Endothelial cell of umbilical vein (primary cell): Measurements from ENCODE around the gene RIPK4. TPM values are rescaled to one million over a fixed set of nuclear protein-coding genes. Genes with fewer than 3 reads are reported as not detected.

Source experiments
- BruUV-seq: library from RNA; stranded (reverse); fragments of 400-500 nt; replicated peaks from 2 replicates; lab custom pipeline; 2021; lab: Mats Ljungman, UMichigan
- CTCF ChIA-PET: fragments of 300-600, 350-600 bp; sonication (Branson Sonifier 250); formaldehyde crosslinking; loops from one replicate; lab custom pipeline; 2021; ENCODE audit warnings: antibody characterized with exemption, inconsistent platforms; lab: Charles Lee
- POLR2A ChIA-PET: fragments of 300-600, 350-600 bp; sonication (Branson Sonifier 250); formaldehyde crosslinking; loops from one replicate; lab custom pipeline; 2021; ENCODE audit warnings: antibody characterized with exemption, inconsistent platforms; lab: Charles Lee
- DNase-seq: peaks from one replicate; pipeline ENCODE4 v3.0.0-alpha.2; 2011; ENCODE audit warnings: low read depth, low spot score
- FAIRE-seq: peaks from 2 replicates; lab custom pipeline; 2011; peaks lifted over from hg19 to GRCh38; lab: Jason Lieb, UNC
- H2AFZ ChIP-seq: 2 replicates; pipeline ENCODE4 v1.6.0; 2012; ENCODE audit warnings: low read depth, low read length, control low read depth, inconsistent platforms
- H3K27ac ChIP-seq: 2 replicates; pipeline ENCODE4 v1.5.1; 2011; ENCODE audit warnings: low read depth, mild to moderate bottlenecking, control low read depth, low read length, moderate library complexity; ENCODE audit not compliant: insufficient read depth
- H3K27me3 ChIP-seq, 2 experiments: 2 replicates each; pipeline versions ENCODE4 v1.6.0 to v1.6.1; 2011; ENCODE audit warnings: low read length in 2 of 2, mixed read lengths in 1 of 2; ENCODE audit not compliant: control insufficient read depth in 2 of 2, insufficient read depth in 2 of 2
- H3K36me3 ChIP-seq, 2 experiments: 2 replicates in 1 of 2; 3 replicates in 1 of 2; pipeline ENCODE4 v1.5.1; 2011; ENCODE audit warnings: low read length in 2 of 2, mild to moderate bottlenecking in 1 of 2, moderate library complexity in 1 of 2; ENCODE audit not compliant: control insufficient read depth in 2 of 2, insufficient read depth in 2 of 2; ENCODE audit errors: extremely low read depth in 1 of 2
- H3K4me1 ChIP-seq: 3 replicates; pipeline ENCODE4 v1.5.1; 2011; ENCODE audit warnings: mild to moderate bottlenecking, low read length; ENCODE audit not compliant: control insufficient read depth, insufficient read depth; ENCODE audit errors: extremely low read depth
- H3K4me2 ChIP-seq: 2 replicates; pipeline ENCODE4 v1.6.1; 2011; ENCODE audit warnings: low read length, control low read depth, mixed read lengths; ENCODE audit not compliant: insufficient read depth
- H3K4me3 ChIP-seq, 3 experiments: fragments of 200-600 bp in 1 of 3; sonication (generic), shearing (Covaris generic) in 1 of 3; replicated peaks in 1 of 3; 2 replicates each; pipeline ENCODE4 v1.5.1; 2011 to 2016; ENCODE audit warnings: control low read depth in 3 of 3, low read length in 3 of 3, mild to moderate bottlenecking in 2 of 3, inconsistent platforms in 1 of 3, low read depth in 1 of 3, moderate library complexity in 1 of 3; ENCODE audit not compliant: insufficient read depth in 1 of 3
- H3K79me2 ChIP-seq: 2 replicates; pipeline ENCODE4 v1.6.0; 2012; ENCODE audit warnings: low read length, inconsistent platforms; ENCODE audit not compliant: control insufficient read depth, insufficient read depth
- H3K9ac ChIP-seq: replicated peaks from 2 replicates; pipeline ENCODE3; 2011; ENCODE audit warnings: low read length, control low read depth; ENCODE audit not compliant: insufficient read depth; ENCODE audit errors: extremely low read depth
- H3K9me1 ChIP-seq: replicated peaks from 3 replicates; pipeline ENCODE4 v1.6.0; 2011; ENCODE audit warnings: mild to moderate bottlenecking, low read length; ENCODE audit not compliant: control insufficient read depth, insufficient read depth; ENCODE audit errors: extremely low read depth
- H3K9me3 ChIP-seq: replicated peaks from 2 replicates; pipeline ENCODE4 v1.5.1; 2012; ENCODE audit warnings: low read length, inconsistent platforms; ENCODE audit not compliant: control insufficient read depth, insufficient read depth
- H4K20me1 ChIP-seq: replicated peaks from 2 replicates; pipeline ENCODE3; 2011; ENCODE audit warnings: mild to moderate bottlenecking, low read length; ENCODE audit not compliant: control insufficient read depth, insufficient read depth; ENCODE audit errors: extremely low read depth
- EZH2 ChIP-seq: IDR thresholded peaks from 2 replicates; pipeline ENCODE4 v1.6.1; 2012; ENCODE audit warnings: borderline replicate concordance, low read depth, mild to moderate bottlenecking, moderate library complexity, low read length, inconsistent platforms; ENCODE audit not compliant: severe bottlenecking
- FOS ChIP-seq: IDR thresholded peaks from 2 replicates; pipeline ENCODE4 v1.6.1; 2011; ENCODE audit warnings: mild to moderate bottlenecking, low read length, moderate library complexity, borderline replicate concordance; ENCODE audit not compliant: insufficient read depth
- GATA2 ChIP-seq: IDR thresholded peaks from 2 replicates; pipeline ENCODE4 v1.7.0; 2011; ENCODE audit warnings: low read depth, mild to moderate bottlenecking, moderate library complexity, mixed read lengths, low read length; ENCODE audit not compliant: insufficient read length, insufficient read depth
- JUN ChIP-seq: IDR thresholded peaks from 2 replicates; pipeline ENCODE4 v1.6.1; 2011; ENCODE audit warnings: borderline replicate concordance, low read depth; ENCODE audit not compliant: insufficient read length, insufficient read depth
- MYC ChIP-seq: IDR thresholded peaks from one replicate; pipeline ENCODE4 v1.6.1; 2011; ENCODE audit warnings: mild to moderate bottlenecking, low read depth, low read length
- POLR2A ChIP-seq: IDR thresholded peaks from 2 replicates; pipeline ENCODE4 v1.6.1; 2012; ENCODE audit warnings: low read depth, mild to moderate bottlenecking, control low read depth, low read length
- POLR2AphosphoS5 ChIP-seq: IDR thresholded peaks from 2 replicates; pipeline ENCODE4 v1.6.1; 2012; ENCODE audit warnings: low read depth, mild to moderate bottlenecking, control low read depth, low read length, moderate library complexity; ENCODE audit not compliant: insufficient read depth
- dilution Hi-C: fragments of 300-500 bp; cut with MboI; formaldehyde crosslinking; loops from one replicate; pipeline ENCODE4 v1.15.0; 2019; ENCODE audit warnings: low sequenced_read_pairs; ENCODE audit not compliant: extremely low pct_ligation_motif_present
- intact Hi-C: fragments of 100-400 bp; cut with micrococcal nuclease; formaldehyde crosslinking; loops from one replicate; pipeline ENCODE4 v1.10.0; 2022
- polyA plus RNA-seq, 4 experiments: library from polyadenylated mRNA; depleted of rRNA in 3 of 4; stranded (reverse) in 3 of 4; unstranded in 1 of 4; fragments of >200 nt; gene quantifications; 2 replicates each; pipeline versions ENCODE4 v1.2.1 to v1.2.3, GENCODE V29; 2011 to 2012; ENCODE audit warnings: missing spikeins in 1 of 4
- total RNA-seq: library from RNA; stranded (reverse); gene quantifications from 2 replicates; pipeline ENCODE4 v1.2.3, GENCODE V29; 2021
- TF ChIP-seq, protein P1 (sequence below): IDR thresholded peaks from 2 replicates; pipeline ENCODE4 v1.6.1; 2011; ENCODE audit not compliant: insufficient read depth, insufficient read length

Gene RIPK4
- total and polyA plus RNA-seq, 2 donors (not counting 3 experiments of a cell fraction or from before 2014, with no cell fraction given) = not detected

DNA sequence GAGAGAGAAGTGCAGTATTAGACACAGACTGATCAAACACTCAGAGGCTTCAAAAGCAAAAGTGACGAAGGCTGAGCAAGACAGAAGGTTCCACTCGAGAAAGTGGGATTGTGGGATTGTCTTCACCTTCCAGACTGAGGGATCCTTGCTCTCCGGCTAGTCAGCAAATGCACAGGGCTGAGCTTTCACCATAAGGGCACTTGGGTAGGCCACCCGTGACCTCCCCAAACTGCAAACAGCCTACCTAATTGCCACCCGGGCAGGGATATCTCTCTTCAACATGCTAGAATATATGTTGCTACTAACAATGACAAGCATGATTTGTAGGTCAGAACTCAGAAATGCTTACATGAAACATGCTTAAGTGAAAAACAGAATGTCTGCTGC lies 35.3 kb upstream of the RIPK4 start:
- Histone ChIP-seq H4K20me1 (no peaks in the 10 kb centered on the region), H3K4me1 (no peaks in the 10 kb centered on the region), H3K9me1 (no peaks in the 10 kb centered on the region), H3K4me3 (no peak overlapping the region), H2AFZ (no peak overlapping the region), H3K4me2 (no peak overlapping the region), H3K36me3 (peaks cover 0 to 11% of the 10 kb centered on the region in 2 experiments), H3K79me2 (no peaks in the 10 kb centered on the region), H3K27me3 (no peaks in the 10 kb centered on the region), H3K27ac (no peak overlapping the region), H3K9ac (no peak overlapping the region), H3K9me3 (no peaks in the 10 kb centered on the region)
- dilution Hi-C loops (no loop called here), intact Hi-C loops (no loop called here)
- DNase-seq (no peak), FAIRE-seq (no peak)
- TF ChIP-seq JUN = no peak
- TF ChIP-seq MYC = no peak
- TF ChIP-seq FOS = no peak
- no peak for TF ChIP-seq GATA2
- no peak for TF ChIP-seq POLR2AphosphoS5
- TF ChIP-seq POLR2A = no peak
- no peak for TF ChIP-seq EZH2
- TF ChIP-seq, protein P1, sequence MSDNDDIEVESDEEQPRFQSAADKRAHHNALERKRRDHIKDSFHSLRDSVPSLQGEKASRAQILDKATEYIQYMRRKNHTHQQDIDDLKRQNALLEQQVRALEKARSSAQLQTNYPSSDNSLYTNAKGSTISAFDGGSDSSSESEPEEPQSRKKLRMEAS = no peak
- CTCF ChIA-PET = no interaction called here
- POLR2A ChIA-PET = no interaction called here
- BruUV-seq = no TSS peak
